Colon (tissue), 2 donors: Measurements from ENCODE around the gene C16orf92.

ENCODE experiments used
- FAIRE-seq: peaks from 2 replicates; lab custom pipeline; 2012; peaks lifted over from hg19 to GRCh38; lab: Jason Lieb, UNC
- donor health status: control.
- donor health status: control.

C16orf92 gene, protein sequence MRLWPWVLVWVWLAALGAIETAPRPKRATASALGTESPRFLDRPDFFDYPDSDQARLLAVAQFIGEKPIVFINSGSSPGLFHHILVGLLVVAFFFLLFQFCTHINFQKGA

DNA sequence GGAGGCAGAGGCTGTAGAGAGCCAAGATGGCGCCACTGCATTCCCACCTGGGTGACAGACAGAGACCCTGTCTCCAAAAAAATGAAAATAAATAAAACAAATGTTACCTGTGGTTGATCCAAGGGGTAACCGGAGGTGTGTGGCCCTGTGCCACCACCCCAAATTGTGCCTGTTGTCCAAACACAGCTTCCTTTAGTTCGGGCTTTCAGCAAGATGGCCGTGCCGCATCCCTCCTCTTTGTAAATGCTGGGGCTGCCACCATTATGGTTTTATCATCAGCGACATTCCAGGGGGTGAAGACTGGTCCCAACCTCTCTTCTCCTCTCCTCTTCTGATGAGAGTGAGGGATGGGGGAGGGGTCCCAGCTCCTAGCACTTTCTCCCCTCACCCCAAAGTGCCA is at the start of gene C16orf92:
Gene C16orf92 (plus strand): TSS at position 312 of the 400 bp plus-strand sequence. CDS start 143 bp downstream, outside the sequence.
- FAIRE-seq, result no peak

DNA sequence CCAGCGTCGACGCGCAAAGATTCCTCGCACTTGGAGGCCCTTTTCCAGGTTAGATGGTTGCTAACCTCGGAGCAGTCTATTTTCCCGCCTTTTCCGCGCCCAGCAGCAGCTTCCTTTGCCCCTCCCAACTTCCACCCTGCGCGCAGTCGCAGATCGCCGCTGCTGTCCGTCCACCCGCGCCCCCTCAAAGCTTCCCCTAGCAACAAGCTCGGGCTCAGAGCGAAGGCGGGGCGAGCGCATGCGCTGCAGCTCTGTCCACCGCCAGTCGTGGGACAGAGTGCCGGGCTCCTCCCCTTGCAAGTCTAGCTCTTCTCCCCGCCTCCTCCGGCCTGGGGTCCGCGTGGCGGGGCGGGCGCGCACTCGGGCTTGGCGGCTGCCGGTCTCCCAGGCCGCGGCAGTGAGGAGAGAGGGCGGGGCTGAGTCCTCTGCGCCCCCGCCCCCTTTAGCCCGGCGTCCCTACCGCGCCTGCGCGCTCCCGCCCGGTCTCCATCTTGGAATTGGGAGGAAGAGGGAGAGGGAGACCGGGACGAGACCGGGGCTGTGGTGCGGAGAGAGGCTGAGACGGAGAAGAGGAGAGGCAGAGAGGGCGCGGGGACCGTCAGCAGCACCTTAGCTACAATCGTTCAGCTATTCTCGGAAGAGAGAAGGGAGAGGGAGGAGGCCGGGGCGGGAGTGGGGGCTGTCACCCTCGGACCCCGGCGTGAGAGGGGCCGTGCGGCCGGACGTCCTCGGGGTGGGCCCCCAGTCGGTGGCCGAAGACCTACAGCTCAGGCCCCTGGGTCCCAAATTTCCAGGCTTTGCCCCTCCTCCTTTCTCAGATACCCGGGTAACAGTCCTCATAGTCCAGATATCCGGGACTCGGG is 49.4 kb upstream of the C16orf92 start, which contains the start of gene TAOK2:
Gene TAOK2 (plus strand): TSS at position 485 of the 863 bp plus-strand sequence. CDS start 3,905 bp downstream, outside the sequence.
- FAIRE-seq, result no peak

DNA sequence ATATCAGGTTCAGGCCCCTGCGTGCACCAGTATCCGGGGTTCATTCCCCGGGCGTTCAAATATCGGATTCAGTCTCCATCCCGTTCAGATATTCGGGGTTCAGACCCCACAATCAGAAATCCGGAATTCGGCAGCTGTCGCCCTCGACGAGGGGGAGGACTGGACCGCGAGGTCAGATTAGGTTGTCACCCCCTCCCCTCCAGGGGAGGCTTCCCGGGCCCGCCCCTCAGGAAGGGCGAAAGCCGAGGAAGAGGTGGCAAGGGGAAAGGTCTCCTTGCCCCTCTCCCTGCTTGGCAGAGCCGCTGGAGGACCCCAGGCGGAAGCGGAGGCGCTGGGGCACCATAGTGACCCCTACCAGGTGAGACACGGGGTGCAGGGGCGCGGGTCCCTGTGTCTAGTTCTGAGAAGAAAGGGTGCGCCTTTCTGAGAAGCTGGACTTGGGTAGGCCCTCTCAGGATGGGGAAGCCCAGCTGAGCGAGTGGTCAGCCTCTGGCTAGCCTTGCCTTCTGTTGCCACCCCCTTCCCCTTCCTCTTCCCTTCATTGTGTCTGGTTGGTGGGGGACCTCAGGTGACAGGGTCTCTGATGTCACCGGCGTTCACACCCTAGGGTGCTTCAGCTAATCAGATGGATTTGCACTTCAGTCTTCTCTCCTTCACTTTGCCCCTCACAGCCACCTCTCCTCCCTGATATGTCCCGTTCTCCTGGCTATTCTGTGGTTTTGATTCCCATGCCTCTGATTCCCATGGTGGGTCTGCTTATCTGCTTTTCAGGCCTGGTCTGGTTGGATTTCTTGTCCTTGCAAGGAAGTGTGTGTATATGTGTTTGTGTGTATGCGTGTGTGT is 48.5 kb upstream of the C16orf92 start:
- FAIRE-seq, result no peak

DNA sequence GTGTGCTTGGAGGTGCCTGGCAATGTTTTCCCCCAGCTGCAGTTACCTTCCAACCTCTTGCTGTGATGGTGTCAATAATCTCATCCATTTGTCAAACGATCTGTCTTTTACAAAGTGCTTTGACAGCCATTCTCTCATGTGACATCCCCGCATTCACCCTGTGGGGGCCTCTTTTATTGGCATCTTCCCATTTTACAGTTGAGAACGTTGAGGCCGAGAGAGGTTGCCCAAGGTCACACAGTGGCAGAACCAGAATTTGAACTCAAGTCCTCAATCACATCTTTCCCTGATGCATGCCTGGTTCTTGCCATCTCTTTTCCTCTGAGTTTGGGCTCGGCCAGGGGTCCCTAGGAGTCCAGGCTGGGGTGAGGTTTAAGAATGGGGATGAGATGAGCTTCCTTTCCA is 47.9 kb upstream of the C16orf92 start:
- FAIRE-seq, result no peak

DNA sequence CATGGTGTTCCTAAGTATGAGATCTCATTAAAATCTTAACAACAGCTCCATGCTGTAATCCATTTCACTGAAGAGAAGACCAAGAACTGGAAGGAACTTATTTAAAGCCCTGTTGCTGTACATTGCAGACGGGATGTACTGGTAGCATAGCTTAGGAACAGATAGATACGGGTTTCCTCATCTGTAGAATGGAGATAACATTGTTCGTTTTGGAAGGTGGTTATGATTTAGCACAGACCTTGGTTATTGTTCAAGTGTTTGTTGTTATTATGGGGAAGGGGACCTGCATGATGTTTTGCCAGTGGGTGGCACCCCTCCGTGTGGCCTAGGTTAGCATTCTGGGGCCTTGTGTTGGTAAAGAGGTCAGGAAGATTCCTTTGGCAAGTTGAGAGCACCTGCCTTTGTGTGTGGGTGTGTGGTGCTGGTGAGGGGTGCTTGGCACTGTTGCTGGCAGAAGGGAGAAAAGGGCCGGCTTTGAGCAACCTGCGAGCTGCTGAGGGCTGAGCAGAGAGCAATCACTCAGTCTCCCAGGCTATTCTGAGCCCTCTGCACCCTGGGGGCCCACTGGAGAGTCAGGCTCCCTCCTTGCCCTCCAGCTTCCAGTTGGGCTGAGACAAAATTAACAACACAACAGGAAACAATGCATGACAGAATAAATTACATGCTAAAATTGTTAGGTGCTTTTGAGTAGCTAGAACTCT is 47.0 kb upstream of the C16orf92 start:
- FAIRE-seq, result no peak

DNA sequence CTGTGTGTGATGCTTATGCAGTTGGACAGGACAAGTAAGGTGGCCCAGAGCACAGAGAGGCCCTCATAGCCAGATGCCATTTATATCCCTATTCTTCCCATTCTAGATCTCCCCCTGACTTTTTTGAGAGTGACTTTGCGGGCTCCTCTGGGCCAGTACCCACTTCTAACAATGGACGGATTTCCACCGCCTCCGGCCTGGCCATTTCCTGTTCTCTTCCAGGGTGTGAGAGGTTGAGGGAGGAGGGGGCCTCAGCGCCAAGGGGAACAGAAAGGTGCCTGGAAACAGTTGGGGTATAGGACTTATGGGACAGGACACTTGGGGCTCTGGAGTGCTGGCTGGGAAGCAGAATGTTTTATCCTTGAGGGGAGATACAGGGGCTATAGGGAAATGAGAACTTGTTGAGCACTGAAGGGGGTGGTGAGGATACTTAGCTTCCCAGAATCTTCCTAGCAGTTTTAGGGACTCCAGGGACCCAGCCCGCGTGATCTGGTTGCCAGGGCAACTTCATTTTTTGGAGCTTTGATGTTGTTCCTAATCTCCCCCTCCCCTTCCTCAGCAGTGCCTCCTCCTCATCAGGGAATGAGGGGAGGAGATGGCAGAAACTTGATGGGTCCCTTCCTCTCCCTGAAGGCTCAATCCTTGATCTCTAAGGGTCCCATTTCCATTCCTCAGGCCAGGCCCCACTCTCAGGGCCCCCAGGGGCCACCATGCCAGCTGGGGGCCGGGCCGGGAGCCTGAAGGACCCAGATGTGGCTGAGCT is 45.8 kb upstream of the C16orf92 start:
- FAIRE-seq, result no peak

DNA sequence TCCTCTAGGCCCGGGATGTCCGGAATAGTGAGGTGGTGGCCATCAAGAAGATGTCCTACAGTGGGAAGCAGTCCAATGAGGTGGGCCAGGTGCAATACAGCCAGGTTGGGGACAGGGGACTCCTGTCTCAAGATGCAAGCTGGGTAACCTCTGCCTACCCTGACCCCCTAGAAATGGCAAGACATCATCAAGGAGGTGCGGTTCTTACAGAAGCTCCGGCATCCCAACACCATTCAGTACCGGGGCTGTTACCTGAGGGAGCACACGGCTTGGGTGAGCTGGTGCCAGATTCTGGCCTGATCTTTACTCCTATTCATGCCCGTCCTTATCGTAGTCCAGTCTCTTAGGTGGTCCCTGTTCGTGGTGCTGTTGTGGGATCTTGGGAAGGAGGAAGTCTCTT is 44.9 kb upstream of the C16orf92 start:
- FAIRE-seq, result no peak

DNA sequence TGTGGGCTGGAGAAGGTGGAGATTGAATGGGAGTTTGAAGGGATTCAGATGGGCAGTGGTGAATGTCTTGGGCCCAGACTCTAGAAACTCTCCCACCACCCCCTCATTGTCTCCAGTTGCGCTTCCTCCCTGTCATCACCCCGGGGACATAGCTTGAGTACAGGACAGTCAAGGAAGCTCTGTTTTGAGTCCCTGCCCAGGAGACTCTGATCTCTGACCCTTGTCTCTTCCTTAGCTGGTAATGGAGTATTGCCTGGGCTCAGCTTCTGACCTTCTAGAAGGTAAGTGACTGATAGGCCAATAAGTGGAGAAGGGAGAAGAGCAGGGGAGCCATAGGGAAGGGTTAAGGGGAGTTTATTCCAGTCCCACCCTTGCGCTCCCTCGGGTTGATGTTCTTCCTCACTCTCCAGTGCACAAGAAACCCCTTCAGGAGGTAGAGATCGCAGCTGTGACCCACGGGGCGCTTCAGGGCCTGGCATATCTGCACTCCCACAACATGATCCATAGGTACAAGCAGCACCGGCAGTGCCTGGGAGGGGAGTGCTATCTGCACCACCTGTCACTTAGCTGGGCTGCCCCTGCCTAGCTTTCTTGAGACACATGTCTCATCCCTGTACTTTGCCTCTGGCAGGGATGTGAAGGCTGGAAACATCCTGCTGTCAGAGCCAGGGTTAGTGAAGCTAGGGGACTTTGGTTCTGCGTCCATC is 44.3 kb upstream of the C16orf92 start:
- no peak for FAIRE-seq

DNA sequence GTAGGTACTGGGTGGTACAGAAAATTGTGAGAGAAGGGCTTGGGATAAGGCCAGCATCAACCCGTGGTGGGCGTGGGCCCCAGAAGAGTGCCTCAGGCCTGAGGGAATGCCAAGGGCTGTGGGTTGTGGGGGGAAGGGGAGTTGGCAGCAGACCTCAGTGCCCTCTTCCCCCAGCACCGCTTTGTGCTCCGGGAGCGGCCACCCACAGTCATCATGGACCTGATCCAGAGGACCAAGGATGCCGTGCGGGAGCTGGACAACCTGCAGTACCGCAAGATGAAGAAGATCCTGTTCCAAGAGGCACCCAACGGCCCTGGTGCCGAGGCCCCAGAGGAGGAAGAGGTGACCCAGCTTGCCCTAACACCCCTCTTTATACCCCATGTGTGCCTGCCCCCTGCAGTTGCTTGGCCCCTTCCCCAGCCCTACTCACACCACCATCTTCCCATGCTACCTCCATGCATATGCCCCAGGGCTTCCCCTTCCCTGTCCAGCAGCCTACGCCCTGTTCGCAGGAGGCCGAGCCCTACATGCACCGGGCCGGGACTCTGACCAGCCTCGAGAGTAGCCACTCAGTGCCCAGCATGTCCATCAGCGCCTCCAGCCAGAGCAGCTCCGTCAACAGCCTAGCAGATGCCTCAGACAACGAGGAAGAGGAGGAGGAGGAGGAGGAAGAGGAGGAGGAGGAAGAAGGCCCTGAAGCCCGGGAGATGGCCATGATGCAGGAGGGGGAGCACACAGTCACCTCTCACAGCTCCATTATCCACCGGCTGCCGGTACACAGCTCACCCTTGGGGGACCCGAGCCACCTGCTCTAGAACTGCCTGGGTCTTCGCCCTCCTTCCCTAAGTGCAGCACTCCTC is 40.2 kb upstream of the C16orf92 start:
- FAIRE-seq, result no peak

DNA sequence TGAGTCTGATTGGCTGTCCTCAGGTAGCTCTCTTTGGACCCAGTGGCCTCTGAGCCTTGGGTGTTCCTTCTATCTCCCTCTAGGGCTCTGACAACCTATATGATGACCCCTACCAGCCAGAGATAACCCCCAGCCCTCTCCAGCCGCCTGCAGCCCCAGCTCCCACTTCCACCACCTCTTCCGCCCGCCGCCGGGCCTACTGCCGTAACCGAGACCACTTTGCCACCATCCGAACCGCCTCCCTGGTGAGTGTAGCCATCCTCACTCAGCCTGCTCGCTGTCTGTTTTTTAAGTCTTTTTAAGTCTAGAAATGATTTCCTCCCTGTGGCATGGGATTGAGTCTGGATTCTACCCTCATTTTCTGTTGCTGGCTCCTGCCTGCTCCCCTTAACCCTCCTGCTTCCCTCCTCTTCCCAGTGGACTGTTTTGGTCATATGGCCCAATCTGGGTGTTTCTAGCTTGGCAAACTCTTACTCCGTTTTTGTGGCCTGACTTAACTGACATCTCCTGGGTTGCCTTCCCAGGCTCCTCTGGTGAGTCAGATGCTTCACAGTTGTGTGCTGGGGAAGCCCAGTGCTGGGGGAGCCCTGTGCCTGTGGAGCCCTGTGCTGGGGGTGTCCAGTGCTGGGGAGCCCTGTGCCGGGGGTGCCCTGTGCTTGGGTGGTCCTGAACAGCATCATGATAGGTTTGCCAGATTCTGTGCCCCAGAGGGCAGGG is 39.4 kb upstream of the C16orf92 start:
- no peak for FAIRE-seq

DNA sequence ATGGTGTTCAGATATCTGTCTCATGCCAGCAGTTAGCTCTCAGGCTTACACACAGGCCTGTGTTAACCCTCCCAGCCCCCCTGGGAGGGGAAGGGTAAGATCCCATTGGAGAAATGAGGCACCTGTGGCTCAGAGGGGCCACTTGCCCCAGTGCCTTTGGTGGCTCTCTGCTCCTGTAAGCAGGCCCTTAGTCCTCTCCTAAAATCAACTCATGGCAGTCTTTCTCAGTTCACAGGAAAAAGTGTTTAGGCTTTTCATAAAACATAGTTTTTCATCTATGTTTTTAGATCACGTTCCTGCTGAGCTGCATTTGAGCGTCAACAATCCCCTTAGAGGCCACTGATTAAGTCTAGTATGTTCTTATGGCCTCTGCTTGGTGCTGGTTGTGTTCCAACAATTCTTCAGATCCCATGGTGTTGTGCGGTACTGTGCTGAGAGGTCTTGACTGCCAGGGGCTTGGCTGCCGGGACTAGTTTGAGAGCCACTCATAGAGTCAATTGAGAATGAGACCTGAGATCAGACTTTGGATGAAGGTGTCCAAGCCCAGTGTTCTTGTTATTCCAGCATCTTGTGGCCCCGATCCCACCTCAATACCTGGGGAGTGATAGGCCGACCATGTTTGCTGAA is 38.7 kb upstream of the C16orf92 start:
- no peak for FAIRE-seq

DNA sequence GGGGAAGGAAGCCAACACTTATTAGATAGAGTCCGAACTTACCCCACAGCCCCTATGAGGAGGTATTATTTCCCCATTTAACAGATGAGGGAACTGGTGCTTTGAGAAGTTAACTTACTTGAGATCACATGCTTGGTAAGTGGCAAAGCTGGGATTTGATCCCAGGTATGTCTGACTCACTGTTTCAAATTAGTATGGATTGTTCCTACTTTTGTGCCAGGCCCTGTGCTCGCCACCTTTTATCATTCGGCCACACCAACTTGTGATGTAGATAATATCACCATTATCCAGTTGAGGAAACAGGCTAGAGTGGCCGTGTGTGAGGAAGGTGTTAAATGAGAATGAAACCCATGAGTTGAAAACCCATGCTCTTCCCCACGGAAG is 38.2 kb upstream of the C16orf92 start:
- no peak for FAIRE-seq

DNA sequence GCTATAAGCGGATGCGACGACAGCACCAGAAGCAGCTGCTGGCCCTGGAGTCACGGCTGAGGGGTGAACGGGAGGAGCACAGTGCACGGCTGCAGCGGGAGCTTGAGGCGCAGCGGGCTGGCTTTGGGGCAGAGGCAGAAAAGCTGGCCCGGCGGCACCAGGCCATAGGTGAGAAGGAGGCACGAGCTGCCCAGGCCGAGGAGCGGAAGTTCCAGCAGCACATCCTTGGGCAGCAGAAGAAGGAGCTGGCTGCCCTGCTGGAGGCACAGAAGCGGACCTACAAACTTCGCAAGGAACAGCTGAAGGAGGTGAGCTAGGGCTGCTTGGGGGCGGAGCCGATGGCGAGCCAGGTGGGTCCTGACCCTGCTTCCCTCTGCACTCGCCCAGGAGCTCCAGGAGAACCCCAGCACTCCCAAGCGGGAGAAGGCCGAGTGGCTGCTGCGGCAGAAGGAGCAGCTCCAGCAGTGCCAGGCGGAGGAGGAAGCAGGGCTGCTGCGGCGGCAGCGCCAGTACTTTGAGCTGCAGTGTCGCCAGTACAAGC is 37.7 kb upstream of the C16orf92 start:
- no peak for FAIRE-seq

DNA sequence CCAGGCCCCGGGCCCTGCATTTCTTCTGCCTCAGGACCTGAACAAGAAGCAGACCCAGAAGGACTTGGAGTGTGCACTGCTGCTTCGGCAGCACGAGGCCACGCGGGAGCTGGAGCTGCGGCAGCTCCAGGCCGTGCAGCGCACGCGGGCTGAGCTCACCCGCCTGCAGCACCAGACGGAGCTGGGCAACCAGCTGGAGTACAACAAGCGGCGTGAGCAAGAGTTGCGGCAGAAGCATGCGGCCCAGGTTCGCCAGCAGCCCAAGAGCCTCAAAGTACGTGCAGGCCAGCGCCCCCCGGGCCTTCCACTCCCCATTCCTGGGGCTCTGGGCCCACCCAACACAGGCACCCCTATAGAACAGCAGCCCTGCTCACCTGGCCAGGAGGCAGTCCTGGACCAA is 36.8 kb upstream of the C16orf92 start:
- no peak for FAIRE-seq

DNA sequence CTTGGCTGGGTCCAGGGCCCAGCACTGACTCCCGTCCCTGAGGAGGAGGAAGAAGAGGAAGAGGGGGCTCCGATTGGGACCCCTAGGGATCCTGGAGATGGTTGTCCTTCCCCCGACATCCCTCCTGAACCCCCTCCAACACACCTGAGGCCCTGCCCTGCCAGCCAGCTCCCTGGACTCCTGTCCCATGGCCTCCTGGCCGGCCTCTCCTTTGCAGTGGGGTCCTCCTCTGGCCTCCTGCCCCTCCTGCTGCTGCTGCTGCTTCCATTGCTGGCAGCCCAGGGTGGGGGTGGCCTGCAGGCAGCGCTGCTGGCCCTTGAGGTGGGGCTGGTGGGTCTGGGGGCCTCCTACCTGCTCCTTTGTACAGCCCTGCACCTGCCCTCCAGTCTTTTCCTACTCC is 36.1 kb upstream of the C16orf92 start:
- FAIRE-seq, result no peak

DNA sequence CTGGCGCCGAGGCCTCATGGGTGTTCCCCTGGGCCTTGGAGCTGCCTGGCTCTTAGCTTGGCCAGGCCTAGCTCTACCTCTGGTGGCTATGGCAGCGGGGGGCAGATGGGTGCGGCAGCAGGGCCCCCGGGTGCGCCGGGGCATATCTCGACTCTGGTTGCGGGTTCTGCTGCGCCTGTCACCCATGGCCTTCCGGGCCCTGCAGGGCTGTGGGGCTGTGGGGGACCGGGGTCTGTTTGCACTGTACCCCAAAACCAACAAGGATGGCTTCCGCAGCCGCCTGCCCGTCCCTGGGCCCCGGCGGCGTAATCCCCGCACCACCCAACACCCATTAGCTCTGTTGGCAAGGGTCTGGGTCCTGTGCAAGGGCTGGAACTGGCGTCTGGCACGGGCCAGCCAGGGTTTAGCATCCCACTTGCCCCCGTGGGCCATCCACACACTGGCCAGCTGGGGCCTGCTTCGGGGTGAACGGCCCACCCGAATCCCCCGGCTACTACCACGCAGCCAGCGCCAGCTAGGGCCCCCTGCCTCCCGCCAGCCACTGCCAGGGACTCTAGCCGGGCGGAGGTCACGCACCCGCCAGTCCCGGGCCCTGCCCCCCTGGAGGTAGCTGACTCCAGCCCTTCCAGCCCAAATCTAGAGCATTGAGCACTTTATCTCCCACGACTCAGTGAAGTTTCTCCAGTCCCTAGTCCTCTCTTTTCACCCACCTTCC is 35.5 kb upstream of the C16orf92 start:
- FAIRE-seq, result no peak

DNA sequence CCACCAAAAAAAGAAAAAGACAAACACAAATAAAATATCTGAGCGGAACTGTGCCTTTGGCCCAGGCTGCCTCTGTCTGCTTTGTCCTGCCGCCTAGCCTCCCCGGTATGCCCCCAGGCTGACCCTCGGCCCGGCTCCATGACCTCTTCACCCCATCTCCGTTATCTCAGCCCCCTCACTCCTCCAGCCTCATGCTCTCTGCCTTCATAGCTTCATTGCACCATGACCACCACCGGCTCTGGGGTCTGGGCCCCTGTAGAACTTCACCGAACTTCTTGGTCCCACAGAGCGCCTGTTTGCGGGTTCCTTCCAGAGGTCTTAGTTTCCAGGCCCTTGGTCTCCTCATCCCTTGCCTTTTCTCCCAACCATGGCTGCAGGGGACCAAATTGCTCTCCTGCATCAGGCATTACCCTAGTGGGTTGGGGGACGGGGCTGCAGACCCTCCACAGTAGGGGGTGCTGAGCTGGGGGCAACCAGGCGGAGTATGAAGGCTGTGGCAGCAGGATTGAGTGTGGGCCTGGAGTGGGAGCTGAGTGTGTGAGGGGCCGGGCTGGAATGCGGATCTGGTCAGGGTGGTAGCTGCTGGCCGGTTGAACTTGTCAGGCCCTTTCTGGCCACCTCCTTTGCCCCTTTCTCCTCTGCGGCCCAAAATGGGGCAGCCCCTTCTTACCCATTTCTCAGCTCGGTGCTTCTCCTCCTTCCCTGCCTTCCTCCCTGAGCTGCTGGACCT is 34.5 kb upstream of the C16orf92 start:
- no peak for FAIRE-seq
